Keratinocyte (primary cell): Measurements from ENCODE around the gene PFKFB3. TPM values are rescaled to one million over a fixed set of nuclear protein-coding genes. Genes with fewer than 3 reads are reported as not detected.

Experiments
- DNase-seq: peaks from one replicate; pipeline ENCODE4 v3.0.0-alpha.2; 2011; ENCODE audit warnings: low read depth, missing footprints, low spot score
- FAIRE-seq: peaks from 2 replicates; lab custom pipeline; 2011; peaks lifted over from hg19 to GRCh38; lab: Jason Lieb, UNC
- H2AFZ ChIP-seq: 2 replicates; pipeline ENCODE4 v1.6.0; 2012; ENCODE audit warnings: low read length, control low read depth, inconsistent platforms; ENCODE audit not compliant: control insufficient read depth
- H3K27ac ChIP-seq: 2 replicates; pipeline ENCODE4 v1.5.1; 2011; ENCODE audit warnings: low read length; ENCODE audit not compliant: control insufficient read depth, insufficient read depth
- H3K27me3 ChIP-seq: 3 replicates; pipeline ENCODE4 v1.6.0; 2011; ENCODE audit warnings: low read length; ENCODE audit not compliant: control insufficient read depth, insufficient read depth; ENCODE audit errors: extremely low read depth
- H3K36me3 ChIP-seq, 2 experiments: 2 replicates in 1 of 2; 3 replicates in 1 of 2; pipeline ENCODE4 v1.5.1; 2011; ENCODE audit warnings: low read length in 2 of 2, mild to moderate bottlenecking in 1 of 2; ENCODE audit not compliant: control insufficient read depth in 2 of 2, insufficient read depth in 2 of 2; ENCODE audit errors: extremely low read depth in 1 of 2
- H3K4me1 ChIP-seq: 3 replicates; pipeline ENCODE4 v1.5.1; 2011; ENCODE audit warnings: low read length; ENCODE audit not compliant: control insufficient read depth, insufficient read depth; ENCODE audit errors: extremely low read depth
- H3K4me2 ChIP-seq: 3 replicates; pipeline ENCODE4 v1.6.0; 2011; ENCODE audit warnings: low read depth, low read length; ENCODE audit not compliant: control insufficient read depth, insufficient read depth; ENCODE audit errors: extremely low read depth
- H3K4me3 ChIP-seq, 3 experiments: fragments of 200-600 bp in 1 of 3; sonication (generic) in 1 of 3; 2 replicates in 2 of 3; 3 replicates in 1 of 3; pipeline ENCODE4 v1.5.1; 2011 to 2016; ENCODE audit warnings: low read length in 3 of 3, mild to moderate bottlenecking in 3 of 3, control low read depth in 2 of 3, inconsistent platforms in 1 of 3, low read depth in 1 of 3, mixed read lengths in 1 of 3, mixed run types in 1 of 3, moderate library complexity in 1 of 3; ENCODE audit not compliant: control insufficient read depth in 2 of 3, insufficient read depth in 2 of 3; ENCODE audit errors: extremely low read depth in 1 of 3
- H3K79me2 ChIP-seq: 2 replicates; pipeline ENCODE4 v1.6.0; 2012; ENCODE audit warnings: low read length; ENCODE audit not compliant: control insufficient read depth, insufficient read depth
- H3K9ac ChIP-seq: 3 replicates; pipeline ENCODE4 v1.6.0; 2011; ENCODE audit warnings: low read length; ENCODE audit not compliant: control insufficient read depth, insufficient read depth; ENCODE audit errors: extremely low read depth
- H3K9me1 ChIP-seq: 3 replicates; pipeline ENCODE4 v1.6.0; 2011; ENCODE audit warnings: low read length; ENCODE audit not compliant: control insufficient read depth, insufficient read depth; ENCODE audit errors: extremely low read depth
- H3K9me3 ChIP-seq: 2 replicates; pipeline ENCODE4 v1.5.1; 2012; ENCODE audit warnings: low read depth, low read length; ENCODE audit not compliant: control insufficient read depth
- H4K20me1 ChIP-seq: 3 replicates; pipeline ENCODE4 v1.6.0; 2011; ENCODE audit warnings: low read length; ENCODE audit not compliant: control insufficient read depth, insufficient read depth; ENCODE audit errors: extremely low read depth
- EZH2 ChIP-seq: IDR thresholded peaks from one replicate; pipeline ENCODE4 v1.6.1; 2012; ENCODE audit warnings: inconsistent platforms, mild to moderate bottlenecking, low read length, moderate library complexity
- dilution Hi-C: fragments of 300-500 bp; cut with MboI; formaldehyde crosslinking; loops from one replicate; pipeline ENCODE4 v1.7.0; 2020; ENCODE audit warnings: low sequenced_read_pairs; ENCODE audit not compliant: extremely low pct_ligation_motif_present
- polyA plus RNA-seq, 5 experiments: library from polyadenylated mRNA; depleted of rRNA in 3 of 5; stranded (reverse) in 3 of 5; stranded (forward) in 1 of 5; unstranded in 1 of 5; fragments of >200 nt; gene quantifications; 1 replicate in 1 of 5; 2 replicates in 3 of 5; 3 replicates in 1 of 5; pipeline versions ENCODE4 v1.2.1 to v1.2.3, GENCODE V29; 2011 to 2012; ENCODE audit warnings: missing spikeins in 2 of 5, low read depth in 1 of 5, low replicate concordance in 1 of 5
- TF ChIP-seq, protein P1 (sequence below), 3 experiments: IDR thresholded peaks in 1 of 3; conservative IDR thresholded peaks in 1 of 3; optimal IDR thresholded peaks in 1 of 3; 2 replicates in 2 of 3; 3 replicates in 1 of 3; pipeline versions ENCODE3 to v1.5.1; 2011; ENCODE audit warnings: low read length in 3 of 3, mild to moderate bottlenecking in 3 of 3, moderate library complexity in 2 of 3, control low read depth in 1 of 3, inconsistent platforms in 1 of 3; ENCODE audit not compliant: insufficient read depth in 2 of 3; ENCODE audit errors: extremely low read depth in 1 of 3

PFKFB3 gene
- polyA plus RNA-seq, 1 donor (not counting 4 experiments of a cell fraction or from before 2014, with no cell fraction given), result 18.6 TPM

DNA sequence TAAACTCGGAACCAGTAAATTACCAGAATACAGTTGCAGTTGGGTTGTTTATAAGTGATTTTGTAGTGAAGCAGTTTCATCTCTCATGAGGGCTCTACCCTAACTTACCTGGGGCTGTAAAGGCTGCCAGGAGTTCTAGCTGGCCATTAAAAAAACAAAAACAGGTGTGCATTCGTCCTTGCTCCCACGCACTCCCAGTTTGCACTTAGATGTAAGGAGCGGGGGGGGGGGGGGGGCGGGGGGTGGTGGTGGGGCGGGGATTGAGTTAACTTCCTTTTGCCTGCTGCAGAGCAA is 2.3 kb upstream of the PFKFB3 start:
- no peaks in the 10 kb centered on the region for H3K36me3 ChIP-seq
- H3K4me3 ChIP-seq, result no peak overlapping the region
- no peaks in the 10 kb centered on the region for H3K9me3 ChIP-seq
- no peak overlapping the region for H2AFZ ChIP-seq
- no peak overlapping the region for H3K27ac ChIP-seq
- no peak for DNase-seq
- H3K27me3 ChIP-seq, result peaks cover 6% of the 10 kb centered on the region
- no peak overlapping the region for H3K9ac ChIP-seq
- peak overlapping the region; percentile 76 for H3K4me2 ChIP-seq
- FAIRE-seq, result no peak
- TF ChIP-seq, protein P1, sequence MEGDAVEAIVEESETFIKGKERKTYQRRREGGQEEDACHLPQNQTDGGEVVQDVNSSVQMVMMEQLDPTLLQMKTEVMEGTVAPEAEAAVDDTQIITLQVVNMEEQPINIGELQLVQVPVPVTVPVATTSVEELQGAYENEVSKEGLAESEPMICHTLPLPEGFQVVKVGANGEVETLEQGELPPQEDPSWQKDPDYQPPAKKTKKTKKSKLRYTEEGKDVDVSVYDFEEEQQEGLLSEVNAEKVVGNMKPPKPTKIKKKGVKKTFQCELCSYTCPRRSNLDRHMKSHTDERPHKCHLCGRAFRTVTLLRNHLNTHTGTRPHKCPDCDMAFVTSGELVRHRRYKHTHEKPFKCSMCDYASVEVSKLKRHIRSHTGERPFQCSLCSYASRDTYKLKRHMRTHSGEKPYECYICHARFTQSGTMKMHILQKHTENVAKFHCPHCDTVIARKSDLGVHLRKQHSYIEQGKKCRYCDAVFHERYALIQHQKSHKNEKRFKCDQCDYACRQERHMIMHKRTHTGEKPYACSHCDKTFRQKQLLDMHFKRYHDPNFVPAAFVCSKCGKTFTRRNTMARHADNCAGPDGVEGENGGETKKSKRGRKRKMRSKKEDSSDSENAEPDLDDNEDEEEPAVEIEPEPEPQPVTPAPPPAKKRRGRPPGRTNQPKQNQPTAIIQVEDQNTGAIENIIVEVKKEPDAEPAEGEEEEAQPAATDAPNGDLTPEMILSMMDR (optimal IDR thresholded peaks at IDR 0.05 in 1 of 3, IDR thresholded peaks at IDR 0.05 in 1 of 3, conservative IDR thresholded peaks at IDR 0.05 in 1 of 3; ENCODE audit: extremely low read depth in 1 of 3, insufficient read depth in 2 of 3, low read length in 3 of 3), result no peak
- no peak for TF ChIP-seq EZH2
- peaks cover 21% of the 10 kb centered on the region for H3K4me1 ChIP-seq
- H3K79me2 ChIP-seq, result peaks cover 7% of the 10 kb centered on the region
- no peaks in the 10 kb centered on the region for H3K9me1 ChIP-seq
- no peaks in the 10 kb centered on the region for H4K20me1 ChIP-seq
- dilution Hi-C loops, result no loop called here

- Histone ChIP-seq H3K9ac (peak overlapping the region; percentile 33), H2AFZ (no peak overlapping the region), H3K27ac (no peak overlapping the region)
Observed at GRCh38 chr10:6200734-6201515, 1.8 kb upstream of the PFKFB3 start.

More at GRCh38 chr10:6200734-6201515, 1.8 kb upstream of the PFKFB3 start:
- Histone ChIP-seq H3K36me3 (no peaks in the 10 kb centered on the region), H3K4me2 (peak overlapping the region; percentile 76), H3K27me3 (peaks cover 6% of the 10 kb centered on the region), H3K79me2 (peaks cover 10% of the 10 kb centered on the region), H3K4me3 (peak overlapping the region; percentile 16 to 59 (median 35)), H3K9me1 (no peaks in the 10 kb centered on the region), H4K20me1 (no peaks in the 10 kb centered on the region), H3K4me1 (peaks cover 21% of the 10 kb centered on the region), H3K9me3 (no peaks in the 10 kb centered on the region)
- dilution Hi-C loops, result no loop called here
- FAIRE-seq (no peak), DNase-seq (no peak)
- TF ChIP-seq, protein P1 (optimal IDR thresholded peaks at IDR 0.05 in 1 of 3, IDR thresholded peaks at IDR 0.05 in 1 of 3, conservative IDR thresholded peaks at IDR 0.05 in 1 of 3; ENCODE audit: extremely low read depth in 1 of 3, insufficient read depth in 2 of 3, low read length in 3 of 3), result no peak
- TF ChIP-seq EZH2, result peak; percentile 56
